PC-9 (cell line): ENCODE data around the gene LEPROT.

Experiments used
- CTCF ChIP-seq: fragments of 200-600 bp; sonication (generic); conservative IDR thresholded peaks from 2 replicates; pipeline ENCODE4 v1.6.1; 2017; ENCODE audit warnings: mixed run types, antibody characterized with exemption, mild to moderate bottlenecking, moderate library complexity
- EZH2 ChIP-seq: fragments of 200-600 bp; sonication (generic); IDR thresholded peaks from 2 replicates; pipeline ENCODE4 v1.8.0; 2017; ENCODE audit warnings: antibody characterized with exemption, low read depth

DNA sequence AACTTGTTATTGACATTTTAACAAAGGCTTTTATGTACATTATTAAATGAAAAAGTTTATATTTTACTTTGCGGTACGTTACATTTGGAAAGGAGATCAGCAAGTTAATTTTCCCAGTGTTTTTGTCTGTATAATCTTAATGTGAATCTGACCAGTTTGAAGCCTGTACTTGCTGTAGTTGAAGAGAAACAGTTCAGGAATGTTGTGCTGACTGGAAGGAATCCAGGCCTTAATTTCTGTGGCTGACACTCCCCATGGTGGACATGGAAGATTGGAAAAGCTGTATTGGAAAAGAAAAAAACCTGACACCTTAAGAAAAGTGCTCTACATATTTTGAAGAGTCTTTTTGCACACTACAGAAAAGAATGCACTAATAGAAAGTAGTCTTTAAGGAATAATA lies 15.5 kb downstream of the LEPROT start:
- TF ChIP-seq EZH2: no peak
- no peak for TF ChIP-seq CTCF
